OCI-M2 (cell line): ENCODE data around the gene PDIA2.
"Not testable (repeated sequence)": the region's sequence is repeated elsewhere in the genome, so short reads cannot be mapped to it uniquely, and the experiment has no call there.

Experiments used
- DNase-seq: peaks from one replicate; lab custom pipeline; 2025; ENCODE audit not compliant: unreplicated experiment; lab: John Stamatoyannopoulos, UW

The PDIA2 gene

GRCh38 chr16:263944-264343, 19.0 kb upstream of the PDIA2 start:
- no peak for DNase-seq

- no peak for DNase-seq
Measured at GRCh38 chr16:264440-264951, 18.5 kb upstream of the PDIA2 start.

- no peak for DNase-seq
Measured at GRCh38 chr16:265002-265529, 17.9 kb upstream of the PDIA2 start.

GRCh38 chr16:265711-266110, 17.3 kb upstream of the PDIA2 start:
- DNase-seq = no peak

GRCh38 chr16:266258-267164, 16.5 kb upstream of the PDIA2 start:
- DNase-seq = no peak

- DNase-seq = not testable (repeated sequence)
Measured at GRCh38 chr16:267562-267961, 15.4 kb upstream of the PDIA2 start.

GRCh38 chr16:268141-269053, 14.6 kb upstream of the PDIA2 start:
- DNase-seq = no peak

- DNase-seq = no peak
Measured at GRCh38 chr16:269061-269796, 13.7 kb upstream of the PDIA2 start.

GRCh38 chr16:270381-271255, 12.3 kb upstream of the PDIA2 start:
- DNase-seq = no peak

GRCh38 chr16:272633-273546, 10.1 kb upstream of the PDIA2 start:
- DNase-seq = no peak

GRCh38 chr16:273547-274421, 9.2 kb upstream of the PDIA2 start:
- no peak for DNase-seq

GRCh38 chr16:275041-275641, 7.8 kb upstream of the PDIA2 start:
- DNase-seq = no peak

GRCh38 chr16:275786-276232, 7.2 kb upstream of the PDIA2 start, which contains the start of gene RGS11:
TSS of gene RGS11 (minus strand) at chr16:275944. CDS start at chr16:275911, 33 bp downstream.
- DNase-seq = no peak

- no peak for DNase-seq
Measured at GRCh38 chr16:276426-277077, 6.4 kb upstream of the PDIA2 start.

- no peak for DNase-seq
Measured at GRCh38 chr16:278863-279366, 4.0 kb upstream of the PDIA2 start.

GRCh38 chr16:279531-279930, 3.4 kb upstream of the PDIA2 start:
- DNase-seq = no peak
